KOPT-K1 (cell line): ENCODE measurements around the gene XKRX.

Source experiments
- H3K27ac ChIP-seq: fragments of 200-600 bp; sonication (generic); 2 replicates; pipeline ENCODE4 v1.5.1; 2016; ENCODE audit warnings: antibody characterized with exemption, mild to moderate bottlenecking, low read depth, low read length; ENCODE audit not compliant: poor library complexity, severe bottlenecking
- H3K36me3 ChIP-seq: fragments of 200-600 bp; sonication (generic); 2 replicates; pipeline ENCODE4 v1.5.1; 2017; ENCODE audit warnings: antibody characterized with exemption, mild to moderate bottlenecking, low read length, moderate library complexity; ENCODE audit not compliant: insufficient read depth
- H3K9me3 ChIP-seq: fragments of 200-600 bp; sonication (generic); 2 replicates; pipeline ENCODE4 v1.5.1; 2017; ENCODE audit warnings: antibody characterized with exemption, low read length, mild to moderate bottlenecking; ENCODE audit not compliant: insufficient read depth, poor library complexity, severe bottlenecking

XKRX gene

DNA sequence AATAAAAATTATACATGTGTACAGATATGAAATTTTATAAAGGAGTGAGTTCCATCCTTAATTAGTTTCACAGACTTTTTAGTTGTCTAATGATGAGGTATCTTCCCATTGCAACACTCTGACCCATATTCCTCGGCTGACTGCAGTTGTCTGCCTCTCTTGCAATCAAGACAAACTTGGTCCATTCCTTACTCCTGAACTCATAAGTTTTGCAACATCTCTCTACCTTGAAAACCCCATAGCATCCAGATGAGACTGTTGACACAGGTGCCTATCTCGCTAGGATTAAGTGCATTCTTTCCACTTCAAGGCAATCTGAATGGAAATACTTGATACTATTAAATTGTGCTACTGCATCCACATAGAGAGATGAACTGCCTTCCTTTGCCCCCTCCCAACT is 2.3 kb downstream of the XKRX start:
- Histone ChIP-seq H3K27ac (no peak overlapping the region), H3K36me3 (no peaks in the 10 kb centered on the region), H3K9me3 (no peaks in the 10 kb centered on the region)

- Histone ChIP-seq H3K27ac (no peak overlapping the region), H3K9me3 (no peaks in the 10 kb centered on the region), H3K36me3 (no peaks in the 10 kb centered on the region)
Measured at GRCh38 chrX:100924375-100924774, 4.3 kb downstream of the XKRX start.

- H3K9me3 ChIP-seq: no peaks in the 10 kb centered on the region
- no peaks in the 10 kb centered on the region for H3K36me3 ChIP-seq
Measured at GRCh38 chrX:100915562-100915961, 13.2 kb downstream of the XKRX start.

GRCh38 chrX:100913111-100913510 is 15.6 kb downstream of the XKRX start:
- no peaks in the 10 kb centered on the region for H3K9me3 ChIP-seq
- H3K36me3 ChIP-seq: no peaks in the 10 kb centered on the region

More at GRCh38 chrX:100915562-100915961, 13.2 kb downstream of the XKRX start:
- H3K27ac ChIP-seq: no peak overlapping the region

GRCh38 chrX:100911731-100912130 is 17.0 kb downstream of the XKRX start:
- Histone ChIP-seq H3K27ac (no peak overlapping the region), H3K36me3 (no peaks in the 10 kb centered on the region), H3K9me3 (no peaks in the 10 kb centered on the region)

More at GRCh38 chrX:100913111-100913510, 15.6 kb downstream of the XKRX start:
- H3K27ac ChIP-seq: no peak overlapping the region

GRCh38 chrX:100905620-100906019 is 23.1 kb downstream of the XKRX start:
- H3K27ac ChIP-seq: no peak overlapping the region
- H3K36me3 ChIP-seq: no peaks in the 10 kb centered on the region
- no peaks in the 10 kb centered on the region for H3K9me3 ChIP-seq

GRCh38 chrX:100904433-100904832 is 24.3 kb downstream of the XKRX start:
- no peaks in the 10 kb centered on the region for H3K36me3 ChIP-seq
- H3K9me3 ChIP-seq: no peaks in the 10 kb centered on the region
- H3K27ac ChIP-seq: no peak overlapping the region

- H3K9me3 ChIP-seq: no peaks in the 10 kb centered on the region
- H3K36me3 ChIP-seq: no peaks in the 10 kb centered on the region
- no peak overlapping the region for H3K27ac ChIP-seq
Measured at GRCh38 chrX:100895365-100896075, 33.2 kb downstream of the XKRX start.

- Histone ChIP-seq H3K36me3 (no peaks in the 10 kb centered on the region), H3K9me3 (no peaks in the 10 kb centered on the region), H3K27ac (no peak overlapping the region)
Measured at GRCh38 chrX:100883654-100884053, 45.1 kb downstream of the XKRX start.

DNA sequence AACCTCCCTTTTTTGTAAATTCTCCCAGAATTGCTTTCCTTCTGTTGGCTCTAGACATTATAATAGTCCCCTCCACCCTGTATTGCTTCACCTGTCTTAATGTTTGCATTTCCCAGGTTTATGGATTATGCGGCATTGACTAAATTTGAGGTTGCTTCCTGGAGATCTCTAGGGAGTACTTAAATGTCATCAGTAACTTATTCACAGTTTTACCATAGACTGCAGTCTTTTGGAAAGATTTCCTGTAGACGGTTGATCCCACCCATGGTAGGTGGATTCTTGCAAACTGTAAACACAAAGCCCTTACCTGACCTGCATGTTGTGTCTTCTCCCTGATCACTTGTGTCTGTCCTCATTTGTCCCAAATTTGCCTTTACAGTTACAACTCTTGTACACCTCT is 48.3 kb downstream of the XKRX start:
- Histone ChIP-seq H3K27ac (no peak overlapping the region), H3K9me3 (no peaks in the 10 kb centered on the region), H3K36me3 (no peaks in the 10 kb centered on the region)

- no peaks in the 10 kb centered on the region for H3K36me3 ChIP-seq
- no peaks in the 10 kb centered on the region for H3K9me3 ChIP-seq
- no peak within 1 kb of the TSS for H3K27ac ChIP-seq
Measured at GRCh38 chrX:100874325-100874724, 54.4 kb downstream of the XKRX start, which contains the start of gene NOX1. Gene NOX1 (minus strand): TSS chrX:100874359. CDS start chrX:100874139, 220 bp downstream.

DNA sequence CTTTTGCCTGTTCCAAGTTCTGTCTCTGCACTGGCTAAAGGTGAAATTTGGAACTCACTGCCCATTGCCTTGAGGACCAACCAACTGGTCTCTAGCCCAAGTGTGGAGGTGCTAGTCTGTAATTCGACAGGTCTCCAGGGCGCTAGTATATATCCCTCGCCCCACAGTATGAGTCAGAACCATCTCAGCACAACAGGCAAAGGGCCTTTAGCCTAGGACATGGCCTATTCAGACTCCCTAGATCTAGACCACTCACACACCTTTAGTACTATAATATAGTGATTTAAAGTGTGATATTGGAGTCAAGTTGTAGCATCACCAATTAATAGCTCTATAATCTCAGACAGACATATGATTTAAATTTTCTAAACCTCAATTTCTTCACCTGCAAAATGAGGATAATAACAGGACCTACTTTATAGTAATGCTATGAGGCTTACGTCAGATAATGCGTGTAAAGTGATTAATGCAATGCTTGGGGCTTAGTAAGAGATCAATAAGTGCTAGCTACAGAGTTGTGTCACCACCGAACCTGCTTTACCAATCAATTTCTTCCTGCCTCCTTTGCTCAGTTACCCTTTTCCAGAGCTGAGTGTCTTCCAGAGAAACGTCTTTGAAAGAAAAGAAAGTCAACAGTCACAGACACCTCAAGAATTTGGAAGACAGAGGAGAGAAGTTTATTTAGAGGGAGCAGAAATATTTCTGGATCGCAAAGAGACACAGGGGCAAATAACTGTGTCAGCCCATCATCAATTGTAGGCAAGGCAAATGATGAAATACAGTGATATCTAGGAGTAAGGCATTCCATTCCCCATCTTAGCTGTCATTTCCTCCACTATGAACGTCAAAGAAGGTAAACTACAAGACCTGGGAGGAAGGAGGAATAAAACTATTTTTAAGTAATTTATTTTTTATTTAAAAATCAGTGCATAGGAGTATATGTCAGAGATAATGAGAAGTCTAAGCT is 56.8 kb downstream of the XKRX start:
- Histone ChIP-seq H3K27ac (no peak overlapping the region), H3K36me3 (no peaks in the 10 kb centered on the region), H3K9me3 (no peaks in the 10 kb centered on the region)

DNA sequence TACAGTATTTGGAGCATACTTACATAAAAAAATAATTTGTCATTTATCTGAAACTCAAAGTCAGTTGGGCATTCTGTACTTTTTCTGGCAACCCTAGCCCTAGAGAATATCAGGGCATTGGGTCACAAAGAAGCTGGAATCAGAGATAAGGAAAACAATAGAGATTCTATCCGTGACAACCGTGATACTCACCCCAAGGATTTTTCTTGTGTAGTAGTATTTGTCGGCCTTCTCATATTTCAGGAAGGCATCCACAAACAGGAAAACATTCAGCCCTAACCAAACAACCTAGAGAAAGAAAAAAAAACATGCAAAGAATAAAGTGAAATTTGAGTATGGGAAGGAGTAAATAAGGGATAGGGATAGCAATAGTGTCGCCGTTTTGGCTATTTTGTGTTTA is 58.2 kb downstream of the XKRX start:
- H3K36me3 ChIP-seq: no peaks in the 10 kb centered on the region
- no peaks in the 10 kb centered on the region for H3K9me3 ChIP-seq
- H3K27ac ChIP-seq: no peak overlapping the region

GRCh38 chrX:100868273-100868672 is 60.4 kb downstream of the XKRX start:
- no peaks in the 10 kb centered on the region for H3K36me3 ChIP-seq
- no peaks in the 10 kb centered on the region for H3K9me3 ChIP-seq
- H3K27ac ChIP-seq: no peak overlapping the region

DNA sequence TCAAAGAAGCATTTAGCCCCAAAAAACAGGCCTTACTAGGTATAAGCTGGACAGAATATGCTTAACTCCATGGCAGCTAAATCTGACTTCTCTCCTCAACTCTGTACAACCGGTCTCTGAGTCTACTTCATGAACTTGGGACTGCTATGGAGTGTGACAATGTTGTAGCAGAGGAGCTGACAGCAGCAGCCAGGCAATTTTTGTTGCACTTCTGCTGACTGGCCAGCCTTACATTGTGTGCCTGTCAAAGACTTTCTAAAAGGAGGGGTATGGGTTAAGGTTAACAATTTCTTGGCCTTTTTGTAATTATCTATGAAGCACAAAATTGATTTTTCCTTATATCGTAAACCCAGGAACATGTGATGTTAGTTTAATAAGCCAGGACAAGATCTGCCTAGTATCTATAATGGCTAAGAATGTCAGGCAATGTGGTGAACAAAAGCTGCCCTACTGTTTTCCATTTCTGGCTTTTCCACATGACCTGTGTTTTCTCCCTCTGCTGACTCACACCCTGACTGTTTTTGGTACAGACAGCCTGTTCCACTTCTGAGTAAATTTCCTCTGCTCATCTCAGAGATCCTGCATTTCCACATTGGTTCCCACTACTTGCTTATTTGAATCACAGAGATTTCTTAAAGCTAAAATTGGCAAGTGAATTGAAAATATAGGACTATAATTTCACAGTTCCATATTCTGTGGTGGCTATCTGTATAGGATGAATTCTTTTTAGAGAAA is 63.9 kb downstream of the XKRX start:
- Histone ChIP-seq H3K9me3 (no peaks in the 10 kb centered on the region), H3K27ac (no peak overlapping the region), H3K36me3 (no peaks in the 10 kb centered on the region)
